ENCODE data around the gene SPATS2L. TPM values are rescaled to one million over a fixed set of nuclear protein-coding genes. Genes with fewer than 3 reads are reported as not detected.

The SPATS2L gene
- total RNA-seq, 1 donor from 2014 or later = 29.1 TPM

DNA sequence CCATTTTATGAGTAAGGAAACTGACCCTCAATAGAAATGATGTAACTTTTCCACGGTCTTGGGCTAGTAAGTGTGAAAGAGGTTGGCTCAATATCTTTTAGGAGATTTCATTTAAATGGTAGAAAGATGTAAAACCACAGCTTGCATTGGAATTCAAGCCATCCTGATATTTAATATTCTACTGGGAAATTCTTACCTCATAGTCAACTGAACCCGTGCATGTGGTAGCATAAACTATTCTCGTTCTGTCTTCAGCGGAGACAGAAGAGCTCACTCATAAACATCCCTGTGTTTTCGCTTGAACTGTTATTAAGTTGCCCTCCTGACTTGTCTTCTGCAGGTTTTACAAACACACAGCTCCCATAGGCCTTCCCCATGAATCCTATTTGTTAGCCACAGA lies 8.5 kb upstream of the SPATS2L start:
- no peak for DNase-seq (ENCODE audit: low spot score)
- TF ChIP-seq EZH2 (IDR thresholded peaks at IDR 0.05) (no peak), EZH2phosphoT487 (IDR thresholded peaks at IDR 0.05) (no peak), CTCF (IDR thresholded peaks at IDR 0.05) (no peak)
- Histone ChIP-seq H2AFZ (replicated peaks) (no peak overlapping the region), H3K4me1 (no peaks in the 10 kb centered on the region), H3K36me3 (no peaks in the 10 kb centered on the region), H3F3A (ENCODE audit: low read depth) (no peaks in the 10 kb centered on the region), H3K79me2 (ENCODE audit: low read depth) (no peaks in the 10 kb centered on the region), H3K27ac (no peak overlapping the region), H3K4me3 (no peak overlapping the region), H3K27me3 (no peaks in the 10 kb centered on the region), H3K4me2 (no peak overlapping the region), H3K9ac (no peak overlapping the region), H3K9me3 (ENCODE audit: low read depth) (no peaks in the 10 kb centered on the region), H4K20me1 (ENCODE audit: low read depth) (no peaks in the 10 kb centered on the region)
- peaks cover 3% of the 10 kb centered on the region for H3K27me3 Mint-ChIP-seq (ENCODE audit: insufficient read depth, low read depth)
- peaks cover 11% of the 10 kb centered on the region for H3K4me1 Mint-ChIP-seq
- no peak overlapping the region for H3K4me3 Mint-ChIP-seq
- H3K36me3 Mint-ChIP-seq = no peaks in the 10 kb centered on the region
- no peak overlapping the region for H3K27ac Mint-ChIP-seq
- no peaks in the 10 kb centered on the region for H3K9me3 Mint-ChIP-seq

- Histone ChIP-seq H3K27me3 (no peaks in the 10 kb centered on the region), H2AFZ (replicated peaks) (no peak overlapping the region)
These were observed 7.7 kb upstream of the SPATS2L start for GRCh38 chr2:200298816-200299215.

DNA sequence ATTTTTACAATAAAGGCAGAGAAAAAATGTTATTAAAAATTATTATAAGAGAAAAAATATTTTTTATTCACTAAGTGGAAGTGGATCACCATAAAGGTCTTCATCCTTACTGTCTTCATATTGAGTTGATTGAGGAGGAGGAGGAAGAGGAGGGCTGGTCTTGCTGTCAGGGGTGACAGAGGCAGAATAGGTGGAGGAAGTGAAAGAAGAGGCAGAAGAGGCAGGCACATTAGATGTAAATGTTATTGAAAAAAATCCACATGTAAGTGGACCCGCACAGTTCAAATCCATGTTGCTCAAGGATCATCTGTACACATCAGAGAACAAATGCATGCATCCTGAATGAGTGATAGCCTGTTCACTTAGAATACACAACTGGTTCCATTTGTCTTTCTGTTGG lies 6.4 kb upstream of the SPATS2L start:
- TF ChIP-seq EZH2phosphoT487 (IDR thresholded peaks at IDR 0.05) = no peak
- TF ChIP-seq EZH2 (IDR thresholded peaks at IDR 0.05) = no peak
- TF ChIP-seq CTCF (IDR thresholded peaks at IDR 0.05) = no peak
- Histone ChIP-seq H3K36me3 (no peaks in the 10 kb centered on the region), H3K9me3 (ENCODE audit: low read depth) (no peaks in the 10 kb centered on the region), H3K27ac (no peak overlapping the region), H3K9ac (no peak overlapping the region), H2AFZ (replicated peaks) (no peak overlapping the region), H3K79me2 (ENCODE audit: low read depth) (no peaks in the 10 kb centered on the region), H3K4me1 (no peaks in the 10 kb centered on the region), H3K27me3 (peaks cover 7% of the 10 kb centered on the region), H3F3A (ENCODE audit: low read depth) (no peaks in the 10 kb centered on the region), H4K20me1 (ENCODE audit: low read depth) (no peaks in the 10 kb centered on the region), H3K4me3 (no peak overlapping the region), H3K4me2 (no peak overlapping the region)
- H3K36me3 Mint-ChIP-seq = no peaks in the 10 kb centered on the region
- no peak for DNase-seq (ENCODE audit: low spot score)
- no peak overlapping the region for H3K27ac Mint-ChIP-seq
- no peak overlapping the region for H3K4me3 Mint-ChIP-seq
- H3K9me3 Mint-ChIP-seq = no peaks in the 10 kb centered on the region
- peaks cover 12% of the 10 kb centered on the region for H3K4me1 Mint-ChIP-seq
- peaks cover 3% of the 10 kb centered on the region for H3K27me3 Mint-ChIP-seq (ENCODE audit: insufficient read depth, low read depth)

More at GRCh38 chr2:200298816-200299215, 7.7 kb upstream of the SPATS2L start:
- Mint-ChIP-seq H3K27me3 (ENCODE audit: insufficient read depth, low read depth) (peaks cover 3% of the 10 kb centered on the region), H3K36me3 (no peaks in the 10 kb centered on the region), H3K9me3 (no peaks in the 10 kb centered on the region), H3K27ac (no peak overlapping the region), H3K4me3 (no peak overlapping the region), H3K4me1 (peaks cover 16% of the 10 kb centered on the region)
- H3K9ac ChIP-seq = no peak overlapping the region
- TF ChIP-seq EZH2phosphoT487 (IDR thresholded peaks at IDR 0.05) (no peak), CTCF (IDR thresholded peaks at IDR 0.05) (no peak), EZH2 (IDR thresholded peaks at IDR 0.05) (no peak)
- H4K20me1 ChIP-seq (ENCODE audit: low read depth) = no peaks in the 10 kb centered on the region
- H3F3A ChIP-seq (ENCODE audit: low read depth) = no peaks in the 10 kb centered on the region
- no peak for DNase-seq (ENCODE audit: low spot score)
- no peak overlapping the region for H3K4me3 ChIP-seq
- no peaks in the 10 kb centered on the region for H3K79me2 ChIP-seq (ENCODE audit: low read depth)
- no peak overlapping the region for H3K4me2 ChIP-seq
- no peaks in the 10 kb centered on the region for H3K4me1 ChIP-seq
- H3K36me3 ChIP-seq = no peaks in the 10 kb centered on the region
- H3K9me3 ChIP-seq (ENCODE audit: low read depth) = no peaks in the 10 kb centered on the region
- no peak overlapping the region for H3K27ac ChIP-seq
